Stimulated activated CD4-positive, alpha-beta T cell treated with anti-CD3 and anti-CD28 coated beads, Interleukin-1b, Interleukin-23, amount 100 ng/mL, for 48 hours (primary cell): ENCODE data around the gene AREG.

Source experiments
- DNase-seq: peaks from one replicate; pipeline ENCODE4 v3.0.0-alpha.2; 2020

AREG gene

DNA sequence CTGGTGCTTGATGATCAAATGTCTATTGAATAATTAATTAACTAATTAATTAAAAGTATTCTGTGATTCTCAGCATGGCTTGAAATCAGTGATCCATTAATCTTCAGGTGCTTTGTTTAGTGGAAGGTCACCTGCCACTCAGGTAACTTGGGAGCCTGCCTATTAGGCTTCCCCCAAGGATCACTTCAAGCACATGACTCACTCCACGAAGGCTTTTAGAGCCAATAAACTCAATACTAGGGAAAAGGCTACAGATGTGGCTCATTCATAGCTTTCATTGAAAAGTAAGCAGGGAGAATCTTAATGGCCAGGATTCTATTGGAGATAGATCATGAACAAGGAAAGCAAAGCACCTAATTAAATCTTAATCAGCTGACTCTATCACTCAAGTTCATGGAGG lies 21.3 kb downstream of the AREG start:
- no peak for DNase-seq

DNA sequence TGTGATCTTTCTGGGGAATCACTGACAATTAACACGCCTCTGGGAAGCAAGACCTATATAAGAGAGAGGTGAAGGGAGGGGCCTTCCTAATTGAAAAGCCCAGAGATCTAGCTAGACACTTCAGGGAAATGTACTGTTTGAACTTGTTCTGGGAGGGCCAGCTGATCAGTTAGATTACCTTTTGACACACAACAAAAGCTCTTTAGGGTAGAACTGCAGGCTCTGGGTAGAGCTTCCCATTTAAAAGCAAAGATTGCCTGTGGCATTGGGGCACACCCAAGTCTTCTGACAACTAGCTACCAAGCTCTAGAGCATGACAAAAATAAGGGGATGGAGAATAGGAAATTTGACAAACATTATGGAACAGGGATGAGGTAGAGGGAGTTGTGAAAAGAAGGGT lies 26.3 kb downstream of the AREG start:
- no peak for DNase-seq

DNA sequence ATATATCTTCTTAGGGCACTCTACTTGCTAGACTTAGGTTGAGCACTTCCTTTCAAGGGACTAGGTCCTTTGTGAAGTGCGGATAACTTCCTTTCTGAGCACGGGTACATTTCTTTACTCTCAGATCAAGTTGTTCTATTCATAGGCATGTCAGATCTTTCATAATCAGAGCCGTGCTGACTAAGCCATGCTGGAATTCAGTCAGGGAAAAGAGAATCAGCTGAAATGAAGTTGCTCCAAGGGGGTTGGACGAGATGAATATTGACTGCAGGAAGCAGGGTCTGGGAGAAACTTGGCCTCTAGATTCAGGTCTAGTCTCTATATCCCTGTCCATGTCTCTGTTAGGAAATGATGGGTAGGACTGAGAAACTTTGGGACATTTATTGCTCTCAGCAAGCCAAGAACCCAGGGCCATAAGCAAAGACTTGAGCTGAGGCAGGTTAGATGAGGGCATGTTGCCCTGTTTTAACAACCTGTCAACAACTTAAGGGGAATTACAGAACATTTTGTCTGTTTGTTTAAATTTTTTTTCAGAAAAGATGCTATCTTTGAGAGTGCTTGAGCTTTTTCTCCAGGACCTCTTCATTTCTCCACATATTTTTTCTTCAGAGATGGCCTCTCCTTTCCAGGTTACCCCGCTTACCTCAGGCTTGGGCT lies 28.3 kb downstream of the AREG start:
- no peak for DNase-seq

- no peak for DNase-seq
Measured at GRCh38 chr4:74474345-74475090, 29.6 kb downstream of the AREG start.

GRCh38 chr4:74475091-74475800 lies 30.3 kb downstream of the AREG start:
- no peak for DNase-seq

GRCh38 chr4:74475946-74476345 lies 31.0 kb downstream of the AREG start:
- DNase-seq, result no peak

DNA sequence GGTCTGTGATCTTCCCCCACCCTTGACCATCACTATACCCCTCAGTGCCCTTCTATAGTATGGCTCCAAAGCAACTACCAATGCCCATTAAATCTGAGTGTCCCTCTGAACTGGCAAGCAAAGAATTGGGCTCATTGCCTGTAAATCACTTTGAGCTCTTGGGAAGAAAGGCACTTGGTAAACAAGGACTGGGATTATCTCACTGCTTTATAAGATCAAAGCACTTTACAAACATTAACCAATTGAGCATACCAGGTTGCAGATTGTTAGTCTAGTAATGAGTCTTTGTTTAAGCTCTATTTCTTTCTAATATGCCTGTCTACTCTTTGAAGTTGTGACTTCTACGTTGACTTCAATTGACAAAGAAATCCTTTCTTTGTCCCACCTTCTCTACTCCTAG lies 34.1 kb downstream of the AREG start:
- no peak for DNase-seq

- no peak for DNase-seq
Measured at GRCh38 chr4:74480267-74480666, 35.3 kb downstream of the AREG start.

DNA sequence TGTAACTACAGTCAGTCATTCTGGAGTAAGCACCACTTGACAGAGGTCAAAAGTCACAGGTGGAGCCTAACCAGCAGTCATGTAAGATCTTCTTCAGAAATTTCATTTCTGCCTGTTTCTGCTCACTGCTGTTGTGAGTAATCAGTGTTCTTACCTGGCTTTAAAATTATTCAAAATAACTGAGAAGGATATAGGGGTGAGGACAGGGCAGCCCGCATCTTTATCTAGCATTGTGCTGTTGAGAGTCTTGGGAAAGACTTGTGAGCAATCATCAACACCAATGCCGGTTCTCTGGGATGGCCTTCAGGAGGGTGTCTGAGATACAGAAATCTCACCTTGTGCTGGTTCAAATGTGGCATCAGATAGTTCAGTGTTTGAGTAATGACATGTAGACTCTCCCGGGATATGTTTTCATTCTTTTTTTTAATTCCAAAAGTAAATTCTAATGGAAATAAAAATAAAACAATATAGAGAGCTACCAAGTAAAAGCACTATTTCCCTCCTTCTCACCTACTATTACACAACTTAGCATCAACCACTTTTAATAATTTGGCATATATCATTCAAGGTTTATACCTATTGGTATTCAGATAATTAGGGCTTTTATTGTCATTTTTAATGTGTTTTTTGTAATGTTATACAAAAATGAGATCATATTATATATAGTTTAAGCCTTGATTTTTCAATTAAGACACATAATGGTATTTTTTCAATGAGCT lies 37.1 kb downstream of the AREG start:
- DNase-seq, result no peak

DNA sequence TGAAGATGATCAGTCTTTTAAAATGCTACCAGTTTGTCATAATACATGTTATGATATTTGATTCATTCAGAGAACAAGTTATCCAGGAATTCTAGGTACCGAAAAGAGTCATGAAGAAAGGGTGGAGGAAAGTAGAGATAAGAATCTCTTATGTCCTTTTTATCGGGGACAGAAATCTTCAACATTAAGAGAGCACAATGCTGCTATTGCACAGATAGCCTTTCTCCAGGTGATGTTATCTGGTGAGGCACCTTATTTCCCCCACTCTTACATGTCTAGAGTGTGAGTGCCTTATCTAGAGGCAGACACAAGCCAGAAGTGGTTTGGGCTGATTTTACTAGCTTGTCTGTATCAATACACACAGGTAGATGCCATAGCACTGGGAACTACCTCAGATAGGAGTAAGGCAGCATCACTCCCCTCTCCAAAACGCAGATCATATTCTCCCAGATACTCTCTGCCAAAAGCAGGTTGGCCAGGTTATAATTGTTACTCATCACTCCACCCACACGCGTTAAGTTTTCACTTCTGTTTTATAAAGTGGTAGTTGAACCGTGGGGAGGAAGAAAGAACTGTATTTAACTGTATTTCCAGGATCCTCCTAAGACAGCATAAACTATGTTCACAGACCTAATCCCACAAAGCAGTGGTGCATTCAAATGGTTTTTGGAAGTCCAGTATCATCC lies 38.4 kb downstream of the AREG start:
- DNase-seq, result no peak

- no peak for DNase-seq
Measured at GRCh38 chr4:74486905-74487304, 42.0 kb downstream of the AREG start.

DNA sequence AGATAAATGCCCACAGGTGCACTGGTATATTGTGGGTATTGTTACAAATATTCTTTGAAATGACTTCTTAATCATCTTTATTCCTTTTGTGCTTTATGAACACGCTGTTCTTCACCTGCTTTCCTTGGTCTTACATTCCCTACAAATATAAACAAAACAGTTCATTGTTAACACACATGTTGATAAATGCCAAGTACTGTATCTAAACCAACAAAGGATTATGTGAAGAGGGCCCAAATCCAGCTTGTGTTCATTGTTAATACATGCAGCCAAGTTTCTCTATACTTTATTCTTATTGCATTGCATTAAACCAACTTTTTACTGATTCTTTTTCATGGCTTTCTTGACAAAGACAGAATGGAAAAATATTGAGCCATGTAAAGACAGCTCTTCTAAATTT lies 42.8 kb downstream of the AREG start:
- no peak for DNase-seq

DNA sequence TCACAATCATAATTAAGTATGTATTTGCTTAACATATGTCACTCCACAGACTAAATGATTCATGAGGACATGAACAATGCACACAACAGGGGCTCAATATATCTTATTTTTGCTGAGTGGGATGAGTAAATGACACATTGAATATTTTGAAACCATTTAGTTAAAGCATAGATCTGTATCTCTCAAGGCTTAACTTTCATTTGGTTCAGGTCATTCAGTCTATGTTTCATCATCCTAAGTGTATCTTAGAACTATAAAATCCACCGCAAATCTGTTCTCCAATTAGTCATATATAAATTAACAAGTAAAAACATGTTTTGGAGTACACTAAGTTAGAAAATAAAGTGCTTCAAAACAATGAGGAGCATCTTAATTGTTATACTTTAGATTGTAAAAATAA lies 45.8 kb downstream of the AREG start:
- DNase-seq, result no peak

- no peak for DNase-seq
Measured at GRCh38 chr4:74499986-74500781, 55.2 kb downstream of the AREG start.

DNA sequence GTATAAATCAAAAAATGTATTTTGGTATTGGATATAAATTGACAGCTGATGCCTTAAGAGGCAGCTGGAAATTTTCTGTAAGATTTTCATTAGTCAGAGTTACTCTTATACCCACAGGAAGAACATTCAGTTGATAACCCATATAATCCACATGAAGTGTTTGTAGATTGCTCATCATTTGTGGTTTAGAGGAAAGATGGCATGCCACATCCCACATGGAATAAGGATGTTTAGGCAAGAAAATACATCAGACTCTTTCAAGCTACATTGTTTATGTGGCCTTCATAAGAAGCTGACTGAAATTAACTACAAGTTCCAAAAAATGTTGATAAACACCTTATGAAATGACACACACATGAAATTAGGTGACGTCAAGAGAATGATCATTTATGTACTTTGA lies 56.6 kb downstream of the AREG start:
- no peak for DNase-seq

- no peak for DNase-seq
Measured at GRCh38 chr4:74503580-74503979, 58.6 kb downstream of the AREG start.

GRCh38 chr4:74504212-74504611 lies 59.3 kb downstream of the AREG start:
- DNase-seq, result no peak
